HG03097 (cell line): ENCODE measurements around the gene PHACTR3.

Experiments
- ATAC-seq: cut with Tn5 transposase; IDR thresholded peaks from one replicate; pipeline ENCODE4 v1.9.1; 2021; ENCODE audit not compliant: unreplicated experiment, low FRiP score

The PHACTR3 gene

DNA sequence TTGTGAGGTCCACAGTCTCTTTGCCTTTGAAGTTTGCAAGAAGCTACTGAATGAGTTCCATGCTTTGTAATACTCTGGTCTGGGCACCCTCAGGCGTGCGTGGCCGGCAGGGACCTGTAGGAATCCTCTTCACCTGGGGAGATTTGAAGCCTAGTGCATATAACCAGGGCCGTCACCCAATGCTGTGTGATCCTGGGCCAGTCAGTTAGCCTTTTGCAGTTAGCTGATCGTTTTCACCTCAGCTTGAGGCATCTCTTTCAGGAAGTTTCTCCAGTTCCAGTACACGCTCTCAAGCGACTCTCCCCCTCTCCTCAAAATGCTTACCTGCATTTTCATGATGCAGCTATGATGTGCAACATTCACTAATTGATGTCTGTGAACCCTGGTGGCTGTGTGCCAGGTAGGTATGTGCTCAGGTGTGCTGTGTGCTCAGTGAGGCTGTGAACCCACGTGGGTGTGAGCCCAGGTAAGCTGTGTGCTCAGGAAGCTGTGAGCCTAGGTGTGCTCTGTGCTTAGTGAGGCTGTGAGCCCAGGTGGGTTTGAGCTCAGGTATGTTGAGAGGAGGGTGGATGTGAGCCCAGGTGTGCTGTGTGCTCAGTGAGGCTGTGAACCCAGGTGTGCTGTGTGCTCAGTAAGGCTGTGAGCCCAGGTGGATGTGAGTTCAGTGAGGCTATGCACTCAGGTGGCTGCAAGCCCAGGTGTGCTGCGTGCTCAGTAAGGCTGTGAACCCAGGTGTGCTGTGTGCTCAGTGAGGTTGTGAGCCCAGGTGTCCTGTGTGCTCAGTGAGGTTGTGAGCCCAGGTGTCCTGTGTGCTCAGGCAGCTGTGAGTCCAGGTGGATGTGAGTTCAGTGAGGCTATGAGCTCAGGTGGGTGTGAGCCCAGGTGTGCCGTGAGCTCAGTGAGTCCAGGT is 120.4 kb downstream of the PHACTR3 start:
- no peak for ATAC-seq

DNA sequence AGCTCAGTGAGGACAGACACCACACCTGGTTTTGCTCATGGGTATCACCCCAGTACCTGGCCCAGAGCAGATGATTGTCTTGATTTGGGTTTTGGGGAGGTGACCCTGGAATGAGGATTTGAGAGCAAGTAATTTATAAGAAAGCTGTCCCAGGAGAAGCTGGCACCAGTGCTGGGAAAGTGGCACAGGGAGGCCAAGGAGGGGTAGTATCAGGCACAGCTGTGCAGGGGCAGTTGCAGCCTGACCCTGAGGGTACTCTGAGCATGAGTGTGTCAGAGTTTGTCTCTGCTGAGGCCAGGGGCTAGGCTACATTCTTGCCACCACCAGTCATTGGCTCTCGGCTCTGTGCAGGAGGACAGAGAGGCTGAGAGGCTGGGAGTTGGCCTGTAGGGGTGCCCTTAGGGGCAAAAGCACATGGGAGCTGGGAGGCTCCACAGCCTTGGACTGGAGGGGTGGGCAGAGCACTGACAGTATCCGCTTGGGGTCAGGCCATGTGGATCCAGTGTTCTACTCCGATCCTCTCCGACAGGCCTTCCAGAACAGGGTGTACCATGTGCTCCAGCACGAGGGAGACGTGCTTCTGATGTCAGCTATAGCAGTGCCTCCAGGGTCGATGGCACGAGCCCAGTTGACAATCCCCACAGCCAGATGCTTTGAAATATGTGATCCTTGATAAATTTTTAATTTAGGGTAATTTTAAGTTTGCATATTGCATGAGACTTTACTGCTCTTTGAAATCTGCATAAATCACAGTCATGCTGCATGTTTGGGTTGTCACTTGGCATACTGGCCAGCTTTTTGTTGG is 121.3 kb downstream of the PHACTR3 start:
- no peak for ATAC-seq

- no peak for ATAC-seq
These were observed 121.9 kb downstream of the PHACTR3 start for GRCh38 chr20:59726281-59726595.

DNA sequence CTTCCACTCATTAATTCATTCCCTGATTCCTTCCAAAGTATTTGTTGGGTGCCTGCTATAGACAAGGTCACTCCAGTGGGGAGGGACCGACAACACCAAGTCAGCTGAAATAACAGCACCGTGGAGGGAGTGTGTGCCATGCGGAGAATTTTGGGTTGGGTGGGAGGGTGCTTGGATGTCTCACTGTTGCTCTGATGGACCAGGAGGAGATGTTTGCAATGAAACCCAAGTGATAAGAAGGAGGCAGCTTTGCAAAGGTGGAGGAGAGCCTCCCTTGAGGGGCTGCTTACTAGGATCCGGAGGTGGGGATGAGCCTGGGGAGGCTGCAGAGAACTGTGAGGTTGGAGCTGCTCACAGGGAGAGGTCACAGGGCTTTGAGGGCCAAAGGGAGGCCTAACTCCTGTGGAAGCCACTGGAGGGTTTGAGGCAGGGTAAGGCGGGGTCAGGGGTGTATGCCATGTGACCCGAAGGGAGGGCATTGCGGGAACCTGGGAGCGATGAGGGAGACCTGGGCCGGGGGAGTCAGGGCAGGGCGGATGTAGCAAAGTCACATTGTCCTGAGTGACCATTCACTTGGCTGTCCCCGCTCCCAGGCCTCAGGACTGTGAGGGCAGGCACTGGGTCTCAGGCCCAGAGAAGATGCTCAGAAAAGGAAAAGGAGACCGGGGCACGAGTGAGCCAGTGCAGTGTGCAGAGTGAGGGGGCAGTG is 124.5 kb downstream of the PHACTR3 start:
- no peak for ATAC-seq

GRCh38 chr20:59729506-59729905 is 125.2 kb downstream of the PHACTR3 start:
- ATAC-seq, result no peak

DNA sequence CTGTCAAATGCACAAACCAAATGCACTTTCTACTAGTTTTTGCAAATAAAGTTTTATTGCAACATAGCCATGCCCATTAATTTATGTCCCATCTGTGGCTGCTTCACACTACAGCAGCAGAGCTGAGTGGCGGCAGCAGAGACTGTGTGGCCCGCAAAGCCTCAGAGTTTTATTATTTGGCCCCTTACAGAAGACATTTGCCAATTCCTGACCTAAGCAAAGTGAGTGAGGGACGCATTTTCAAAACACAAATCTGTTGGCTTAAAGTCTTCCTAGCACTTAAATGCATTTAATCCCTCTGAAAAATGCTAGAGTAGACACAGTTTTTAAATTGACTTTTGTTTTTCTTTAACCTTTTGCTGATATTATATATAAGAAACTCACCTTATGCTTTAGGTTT is 126.4 kb downstream of the PHACTR3 start:
- no peak for ATAC-seq

GRCh38 chr20:59731376-59731775 is 127.0 kb downstream of the PHACTR3 start:
- no peak for ATAC-seq

DNA sequence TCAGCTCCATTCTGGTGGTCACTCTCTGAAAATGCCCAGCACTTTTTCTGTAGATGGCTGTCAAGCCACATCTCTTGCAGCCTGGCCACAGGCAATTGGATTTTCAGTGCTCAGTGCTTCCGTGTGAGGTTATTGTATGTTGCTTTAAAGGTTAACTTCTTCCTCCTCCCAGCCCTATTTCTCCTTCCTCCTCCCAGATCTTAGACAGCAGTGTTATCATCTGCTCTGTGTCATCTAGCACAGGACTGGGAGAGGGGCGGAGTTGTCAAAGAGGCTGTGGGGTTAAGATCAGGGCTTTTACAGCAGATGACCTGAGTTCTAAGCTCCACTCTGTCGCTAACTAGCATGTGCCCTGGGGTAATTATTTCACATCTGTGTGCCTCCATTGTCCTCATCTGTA is 129.0 kb downstream of the PHACTR3 start:
- ATAC-seq, result no peak

GRCh38 chr20:59735486-59735885 is 131.1 kb downstream of the PHACTR3 start:
- no peak for ATAC-seq

GRCh38 chr20:59735917-59736316 is 131.6 kb downstream of the PHACTR3 start:
- ATAC-seq, result no peak

DNA sequence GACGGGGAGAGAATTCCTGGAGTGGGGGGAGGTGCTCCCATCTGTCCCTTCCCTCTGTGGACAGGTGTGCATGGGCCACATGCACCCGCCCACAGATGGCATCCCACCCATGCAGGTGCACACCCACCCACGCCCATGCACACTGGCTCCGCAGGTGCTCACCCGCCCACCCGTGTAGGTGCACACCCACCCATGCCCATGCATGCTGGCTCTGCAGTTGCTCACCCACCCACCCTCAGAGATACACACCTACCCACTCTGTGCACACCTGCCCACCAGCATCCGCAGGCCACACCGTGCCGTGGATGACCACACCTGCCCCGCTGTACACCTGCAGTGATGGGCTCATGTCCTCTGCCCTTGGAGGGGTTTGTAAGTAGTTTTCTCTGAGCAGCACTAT is 132.0 kb downstream of the PHACTR3 start:
- ATAC-seq, result no peak

DNA sequence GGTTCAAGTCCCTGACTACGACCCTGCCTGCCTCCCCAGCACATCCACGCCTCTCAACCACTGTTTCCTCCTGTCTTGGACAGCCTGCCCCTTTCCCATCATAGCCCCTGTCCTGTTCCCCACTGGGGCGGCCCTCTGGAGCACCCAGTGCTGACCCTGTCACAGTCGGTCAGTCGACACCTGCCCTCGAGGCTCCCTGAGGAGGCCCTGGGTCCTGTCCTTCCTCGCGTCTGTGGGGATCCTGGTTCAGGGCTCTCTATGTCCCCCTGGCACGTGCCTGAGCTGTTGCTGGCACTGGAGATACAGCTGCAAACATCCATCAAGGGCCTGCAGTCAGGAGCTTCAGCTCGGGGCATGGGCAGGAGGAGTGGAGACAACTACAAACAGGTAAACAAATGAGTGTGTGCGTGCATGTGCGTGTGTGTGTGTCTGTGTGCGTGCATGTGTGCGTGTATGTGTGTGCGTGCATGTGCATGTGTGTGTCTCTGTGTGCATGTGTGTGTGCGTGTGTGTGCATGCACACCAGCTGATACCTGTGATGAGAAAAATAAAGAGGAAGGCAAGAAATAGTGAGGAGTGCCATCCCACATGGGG is 132.8 kb downstream of the PHACTR3 start:
- ATAC-seq, result no peak

DNA sequence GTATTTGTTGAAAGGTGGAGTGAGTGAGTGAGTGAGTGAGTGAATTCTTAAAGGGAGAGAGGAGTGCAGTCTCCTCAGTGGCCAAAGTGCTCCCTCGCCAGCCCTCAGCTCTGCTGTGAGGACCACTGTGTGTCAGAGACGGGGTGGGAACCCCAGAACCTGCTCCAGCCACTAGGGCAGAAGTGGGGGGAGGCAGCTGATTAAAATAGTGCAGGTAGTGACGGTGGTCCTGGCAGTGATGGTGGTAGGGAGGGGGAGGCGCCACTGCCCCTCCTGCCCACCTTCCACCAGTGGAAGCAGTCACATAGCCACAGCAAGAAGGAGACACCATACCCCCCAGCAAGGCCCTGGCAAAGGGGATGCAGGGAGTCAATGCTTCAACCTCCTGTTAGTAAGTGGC is 133.5 kb downstream of the PHACTR3 start:
- no peak for ATAC-seq

DNA sequence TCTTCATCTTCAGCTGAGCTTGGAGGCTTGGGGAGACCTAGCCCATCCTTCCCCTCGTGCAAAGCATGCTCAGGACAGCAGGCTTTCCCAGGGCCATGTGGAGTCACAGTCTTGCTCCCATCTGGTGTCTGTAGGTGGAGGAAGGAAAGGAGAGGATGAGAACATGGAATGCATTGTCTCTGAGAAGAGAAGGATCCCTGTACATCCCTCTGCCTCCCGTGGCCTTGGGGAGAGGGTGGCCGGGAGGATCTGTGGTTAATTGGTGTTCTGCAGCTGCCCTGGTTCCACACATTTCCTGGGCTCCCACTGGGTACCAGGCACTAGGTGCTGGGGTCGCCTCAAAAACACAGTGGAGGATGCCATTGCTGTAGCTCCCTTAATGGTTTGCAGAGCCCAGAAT is 134.5 kb downstream of the PHACTR3 start:
- ATAC-seq, result no peak

- ATAC-seq, result no peak
These were observed 136.3 kb downstream of the PHACTR3 start for GRCh38 chr20:59740621-59741020.

DNA sequence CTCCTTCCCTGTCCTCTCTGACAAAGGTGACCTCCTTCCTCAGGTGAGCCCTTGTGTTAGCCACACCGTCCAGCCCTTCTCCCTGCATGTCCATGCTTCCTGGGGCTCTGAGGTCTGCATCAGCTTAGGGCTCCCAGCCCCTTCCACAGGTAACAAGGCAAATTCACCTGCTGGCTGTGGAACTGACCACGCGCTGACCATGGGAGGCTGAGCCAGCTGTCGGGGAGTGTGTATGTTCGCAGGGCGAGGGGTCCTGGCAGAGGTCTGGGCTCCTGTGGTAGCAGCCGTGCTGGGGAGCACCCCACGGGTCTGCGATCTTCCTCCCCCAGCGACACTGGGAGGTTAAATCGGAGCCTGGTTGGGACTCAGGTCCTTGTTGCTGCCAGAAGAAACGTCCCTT is 136.7 kb downstream of the PHACTR3 start:
- ATAC-seq, result no peak

DNA sequence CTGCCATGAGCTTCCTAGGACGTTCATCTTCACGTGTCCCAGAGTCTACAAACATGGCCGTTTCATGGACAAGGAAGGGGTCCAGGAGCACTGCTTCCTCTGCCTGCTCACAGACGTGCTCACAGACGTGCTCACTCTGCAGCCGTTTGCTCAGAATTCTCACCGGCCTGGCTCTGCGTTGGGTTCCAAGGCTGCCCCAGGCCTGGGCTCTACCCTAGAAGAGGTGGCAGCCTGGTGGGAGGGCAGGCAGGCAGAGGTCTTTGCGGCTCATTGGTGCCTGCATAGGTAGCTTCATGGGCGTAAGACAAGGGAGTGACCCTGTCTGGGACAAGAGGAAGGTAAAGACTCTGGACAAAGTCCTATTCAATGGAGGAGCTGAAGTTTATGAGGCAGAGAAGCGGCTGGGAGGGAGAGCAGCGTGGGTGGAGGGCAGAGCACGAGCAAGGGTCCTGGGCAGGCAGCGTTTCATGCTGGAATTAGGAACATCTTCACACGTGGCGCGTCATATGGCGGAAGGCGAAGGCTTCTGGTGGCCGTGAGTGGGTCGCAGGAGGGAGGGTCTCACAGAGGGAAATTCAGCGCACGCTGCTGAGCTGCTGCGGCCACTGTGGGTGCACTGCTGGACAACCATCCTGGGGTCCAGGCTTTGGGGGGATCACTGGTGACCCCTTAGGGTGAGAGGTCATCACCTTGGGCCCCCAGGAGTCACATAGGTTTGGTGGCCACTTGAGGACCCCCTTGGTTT is 138.2 kb downstream of the PHACTR3 start:
- no peak for ATAC-seq

DNA sequence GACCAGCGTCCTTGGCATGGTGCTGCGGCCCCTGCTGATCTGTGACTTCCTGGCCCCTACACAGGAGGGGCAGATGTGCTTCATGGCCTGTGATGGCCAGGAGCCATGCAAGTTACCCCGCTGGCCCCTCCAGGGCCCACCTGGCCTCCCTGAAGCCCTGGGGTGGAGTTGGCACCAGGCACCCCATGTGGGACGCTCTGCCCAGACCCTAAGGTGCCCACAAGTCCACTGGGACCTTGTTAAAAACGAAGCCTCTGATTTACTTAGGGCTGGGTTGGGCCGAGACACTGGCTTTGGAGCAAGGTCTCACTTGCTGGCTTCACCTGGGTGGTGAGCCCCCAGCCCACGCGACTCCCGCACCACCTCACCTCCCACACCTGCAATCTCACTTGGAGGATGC is 139.0 kb downstream of the PHACTR3 start:
- no peak for ATAC-seq

- ATAC-seq, result no peak
These were observed 139.6 kb downstream of the PHACTR3 start for GRCh38 chr20:59743767-59744485.

GRCh38 chr20:59744756-59745155 is 140.4 kb downstream of the PHACTR3 start:
- ATAC-seq, result no peak
